CD4-positive, alpha-beta T cell treated with Interferon alpha-2 for 1 hour (primary cell): ENCODE results near the gene GNG2.

Experiments
- DNase-seq, 2 donors: peaks; one replicate each; pipeline ENCODE4 v3.0.0-alpha.2; 2020 to 2022

GNG2 gene

DNA sequence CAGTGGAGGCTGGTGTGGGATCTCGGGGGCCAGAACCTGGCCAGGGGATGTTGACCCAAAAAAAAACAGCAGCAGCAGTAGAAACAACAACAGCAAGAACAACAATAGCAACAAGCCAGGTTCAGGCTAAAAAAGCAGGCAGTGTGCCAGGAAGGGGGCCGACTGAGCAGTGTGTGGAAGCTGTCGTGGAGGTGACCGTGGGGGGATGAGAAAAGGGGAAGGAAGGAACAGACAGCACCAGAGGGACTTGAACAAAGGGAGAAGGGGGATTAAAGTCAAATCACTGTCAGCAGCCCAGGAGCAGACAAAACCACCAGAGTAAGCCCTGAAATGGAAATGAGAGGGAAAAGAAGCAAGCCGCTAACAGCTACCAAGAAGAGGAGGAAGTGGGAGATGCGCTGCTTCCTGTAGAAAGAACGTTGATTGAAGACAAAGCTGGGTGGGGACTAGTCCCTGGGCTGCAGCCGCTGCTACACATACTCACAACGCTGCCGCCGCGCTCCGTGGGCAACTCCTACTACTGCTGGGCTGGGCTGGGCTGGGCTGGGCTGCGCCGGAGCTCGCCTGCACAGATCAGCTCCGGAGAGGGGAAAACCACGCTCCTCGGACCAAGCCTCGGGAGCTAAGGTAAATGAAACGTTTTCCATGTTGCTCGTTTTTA is at the start of gene GNG2:
TSS of gene GNG2 (plus strand) at position 449 of the 661 bp plus-strand sequence. CDS start 90,067 bp downstream, outside the sequence.
- DNase-seq = peak; percentile 86 to 90

DNA sequence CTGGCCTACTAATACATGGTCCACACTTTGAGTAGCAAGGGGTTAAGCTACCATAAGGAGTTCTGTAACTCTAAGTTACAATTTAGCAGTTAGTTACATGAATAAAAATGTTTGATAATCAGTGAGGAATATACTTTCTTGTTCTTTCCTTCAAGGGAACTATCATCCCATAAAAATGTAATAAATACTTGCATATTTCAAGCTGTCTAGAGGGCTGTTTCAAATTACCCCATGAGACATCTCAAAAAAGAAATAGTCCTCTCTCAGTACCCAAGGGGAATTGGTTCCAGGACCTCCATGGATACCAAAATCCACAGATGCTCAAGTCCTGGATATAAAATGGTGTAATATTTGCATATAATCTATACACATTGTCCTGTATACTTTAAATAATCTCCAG is 48.7 kb upstream of the GNG2 start:
- no peak for DNase-seq

DNA sequence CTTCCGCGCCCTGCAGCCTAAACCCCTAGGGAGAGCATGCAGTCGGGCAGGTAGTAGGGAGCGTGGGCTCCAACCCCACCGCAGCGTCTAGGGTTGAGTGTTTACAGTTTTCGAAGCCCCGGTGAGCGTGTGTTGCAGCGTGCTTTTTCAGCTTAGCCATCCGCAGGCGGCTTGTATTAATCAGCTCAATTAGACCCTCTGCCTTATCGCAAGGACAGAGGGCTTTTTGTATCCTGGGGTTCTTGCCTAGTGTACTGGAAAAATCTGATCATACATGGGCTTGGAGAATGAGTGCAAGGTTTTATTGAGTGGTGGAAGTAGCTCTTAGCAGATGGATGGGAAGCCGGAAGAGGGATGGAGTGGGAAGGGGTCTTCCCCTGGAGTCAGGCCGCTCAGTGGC is 44.4 kb upstream of the GNG2 start:
- no peak for DNase-seq

DNA sequence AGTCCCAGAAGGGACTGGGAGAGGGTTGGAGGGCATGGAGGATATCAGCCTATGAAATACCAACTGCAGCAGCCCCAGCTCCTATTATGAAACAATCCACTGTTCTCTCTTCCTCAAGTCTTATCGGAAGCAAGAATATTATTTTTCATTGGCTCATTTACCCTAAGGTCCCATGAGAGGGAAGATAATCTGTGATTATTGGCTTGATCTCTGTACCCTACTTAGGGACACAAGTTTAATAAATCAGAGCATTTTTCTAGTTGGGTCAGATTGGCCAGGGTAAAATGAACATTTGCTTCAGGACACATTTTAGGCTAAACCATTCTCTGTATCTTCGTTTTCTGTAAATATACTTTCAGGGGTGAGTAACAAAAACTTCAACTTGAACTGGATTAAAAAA is 43.1 kb upstream of the GNG2 start:
- DNase-seq = no peak

DNA sequence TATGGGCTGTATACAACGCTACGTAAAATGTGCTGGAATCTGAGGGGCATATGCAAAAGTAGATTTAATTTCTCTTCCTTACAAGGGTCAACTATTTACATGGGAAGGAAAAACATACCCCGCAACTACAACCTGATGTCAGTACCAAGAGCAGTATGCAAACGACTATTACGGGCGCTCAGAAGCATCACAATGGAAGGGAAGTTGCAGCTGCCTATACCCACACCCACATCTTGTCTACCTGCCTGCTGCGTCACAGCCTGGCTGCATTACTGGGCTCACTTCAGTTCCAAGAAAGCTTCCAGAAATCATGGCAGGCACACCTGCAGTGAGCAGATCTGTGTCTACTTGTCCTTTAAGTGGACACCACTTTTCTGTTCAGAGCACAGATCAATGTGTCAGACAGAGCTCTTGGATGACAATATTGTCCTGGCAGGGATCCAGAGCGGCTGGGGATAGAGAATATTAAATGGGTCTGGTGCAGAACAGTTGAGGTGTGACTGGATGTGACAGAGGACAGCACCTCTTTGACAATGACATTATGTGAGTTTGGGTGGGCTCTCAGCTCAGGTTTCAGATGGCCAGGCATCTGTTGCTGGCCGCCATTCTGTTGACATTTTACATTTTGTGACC is 41.5 kb upstream of the GNG2 start:
- no peak for DNase-seq

- DNase-seq = no peak
Measured at GRCh38 chr14:51821822-51822221, 38.6 kb upstream of the GNG2 start.

- DNase-seq = no peak
Measured at GRCh38 chr14:51822499-51822898, 37.9 kb upstream of the GNG2 start.

- DNase-seq = no peak
Measured at GRCh38 chr14:51823706-51824105, 36.7 kb upstream of the GNG2 start.

- no peak for DNase-seq
Measured at GRCh38 chr14:51824191-51824590, 36.2 kb upstream of the GNG2 start.

- DNase-seq = no peak
Measured at GRCh38 chr14:51825926-51826325, 34.5 kb upstream of the GNG2 start.

DNA sequence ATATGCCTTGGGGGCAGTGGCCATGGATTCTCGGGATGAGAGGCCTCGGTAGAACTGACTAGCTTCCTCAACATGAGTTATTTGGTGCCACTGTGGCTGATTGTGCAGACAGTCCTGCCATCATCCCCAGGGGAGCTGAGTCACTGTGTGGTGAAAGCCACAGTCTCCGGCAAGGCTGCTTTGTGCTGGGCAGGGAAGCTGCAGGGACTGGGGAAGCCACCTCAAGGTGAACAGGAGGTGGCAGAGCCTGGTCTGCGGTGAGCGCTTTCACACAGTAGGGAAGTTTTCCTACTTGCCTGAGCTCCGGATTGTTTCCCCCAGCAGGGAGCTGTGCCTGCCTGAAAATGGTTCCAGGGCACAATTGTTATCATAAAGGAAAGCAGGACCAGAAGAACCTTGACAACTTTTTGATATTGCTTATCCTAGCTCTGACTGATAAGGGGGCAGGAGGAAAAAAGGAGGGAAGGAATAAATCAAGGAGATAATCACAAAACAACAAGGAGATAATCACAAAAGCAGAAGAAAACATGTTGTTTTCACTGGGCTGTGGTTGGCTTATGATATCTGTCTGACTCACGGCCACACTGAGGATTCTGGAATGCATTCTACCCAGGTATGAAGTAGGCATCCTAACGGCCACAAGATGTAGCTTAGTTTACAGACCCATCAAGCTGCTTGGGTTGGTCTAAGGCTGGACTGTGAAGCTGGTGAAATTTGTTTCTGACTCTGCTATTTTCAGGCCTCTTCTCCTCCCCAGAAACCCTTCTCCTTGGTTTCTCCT is 32.2 kb upstream of the GNG2 start:
- DNase-seq = peak; percentile 54 to 66

GRCh38 chr14:51834240-51834639 is 26.2 kb upstream of the GNG2 start:
- DNase-seq = no peak

DNA sequence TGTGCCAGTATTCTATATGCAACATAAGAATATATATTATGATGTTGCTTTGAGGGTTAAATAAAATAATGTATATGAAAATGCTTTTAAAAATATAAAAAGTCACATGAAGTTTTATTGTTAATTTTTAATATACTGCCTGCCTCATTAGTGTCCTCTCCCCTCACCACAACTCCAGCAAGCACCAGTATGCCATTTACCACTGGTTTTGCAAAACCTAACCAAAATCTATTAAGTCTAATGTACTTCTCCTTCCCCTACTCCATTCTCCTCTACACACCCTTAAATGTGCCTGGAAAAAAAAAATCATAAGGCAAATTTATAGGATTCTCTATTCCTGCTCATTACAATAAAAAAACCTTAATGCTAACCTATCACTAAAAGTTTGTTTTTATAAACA is 24.0 kb upstream of the GNG2 start:
- no peak for DNase-seq

DNA sequence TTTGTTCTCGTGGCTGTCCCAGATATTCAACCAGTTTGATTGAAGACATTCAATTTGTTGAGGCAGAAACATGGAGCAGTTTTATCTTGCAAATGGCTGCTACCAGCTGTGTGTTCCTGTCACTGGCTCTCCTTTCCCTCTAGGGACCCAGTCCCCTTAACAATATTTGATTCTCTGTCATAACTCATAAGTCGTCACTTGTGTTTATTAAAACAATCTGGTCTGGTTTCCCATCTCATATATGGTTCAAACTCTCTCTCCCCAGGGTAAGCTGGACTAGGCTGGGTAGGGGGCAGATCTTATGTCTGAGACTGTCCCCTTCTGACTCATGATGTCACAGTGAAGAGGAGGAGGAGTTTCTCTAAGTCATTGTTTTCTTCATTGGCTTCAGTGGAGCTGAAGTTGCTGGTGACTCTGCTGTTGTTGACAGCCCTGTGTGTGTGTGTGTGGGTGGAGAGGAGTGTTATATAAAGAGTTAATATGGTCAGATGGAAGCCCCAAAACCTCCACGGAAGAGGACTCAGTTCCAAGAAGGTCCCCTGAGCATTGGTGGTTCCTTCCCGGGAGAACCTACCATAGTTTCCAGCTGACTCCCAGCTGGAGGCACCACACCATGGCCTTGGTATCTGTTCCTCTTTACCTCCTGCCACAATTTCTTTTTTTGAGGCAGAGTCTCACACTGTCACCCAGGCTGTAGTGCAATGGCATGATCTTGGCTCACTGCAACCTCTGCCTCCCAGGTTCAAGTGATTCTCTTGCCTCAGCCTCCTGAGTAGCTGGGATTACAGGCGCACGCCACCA is 16.1 kb upstream of the GNG2 start:
- DNase-seq = peak in 1 of 2 donors; percentile 62

- no peak for DNase-seq
Measured at GRCh38 chr14:51845811-51846210, 14.6 kb upstream of the GNG2 start.

- peak; percentile 96 for DNase-seq
Measured at GRCh38 chr14:51846631-51847488, 13.6 kb upstream of the GNG2 start.

- DNase-seq = no peak
Measured at GRCh38 chr14:51847489-51847796, 13.0 kb upstream of the GNG2 start.

- peak in 1 of 2 donors; percentile 40 for DNase-seq
Measured at GRCh38 chr14:51848120-51848519, 12.3 kb upstream of the GNG2 start.

GRCh38 chr14:51849097-51849496 is 11.3 kb upstream of the GNG2 start:
- DNase-seq = peak; percentile 27 to 51

DNA sequence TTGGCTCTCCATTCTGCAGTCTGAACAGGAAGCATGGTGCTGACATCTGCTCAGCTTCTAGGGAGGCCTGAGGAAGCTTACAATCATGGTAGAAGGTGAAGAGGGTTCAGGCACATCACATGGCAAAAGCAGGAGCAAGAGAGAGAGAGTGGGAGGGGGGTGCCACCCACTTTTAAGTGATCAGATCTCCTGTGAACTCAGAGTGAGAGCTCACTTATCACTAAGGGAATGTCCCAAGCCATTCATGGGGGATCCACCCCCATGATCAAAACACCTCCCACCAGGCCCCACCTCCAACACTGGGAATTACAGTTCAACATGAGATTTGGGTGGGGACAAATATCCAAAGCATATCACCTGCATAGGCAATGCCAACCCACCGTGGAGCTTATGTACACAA is 9.8 kb upstream of the GNG2 start:
- DNase-seq = no peak

DNA sequence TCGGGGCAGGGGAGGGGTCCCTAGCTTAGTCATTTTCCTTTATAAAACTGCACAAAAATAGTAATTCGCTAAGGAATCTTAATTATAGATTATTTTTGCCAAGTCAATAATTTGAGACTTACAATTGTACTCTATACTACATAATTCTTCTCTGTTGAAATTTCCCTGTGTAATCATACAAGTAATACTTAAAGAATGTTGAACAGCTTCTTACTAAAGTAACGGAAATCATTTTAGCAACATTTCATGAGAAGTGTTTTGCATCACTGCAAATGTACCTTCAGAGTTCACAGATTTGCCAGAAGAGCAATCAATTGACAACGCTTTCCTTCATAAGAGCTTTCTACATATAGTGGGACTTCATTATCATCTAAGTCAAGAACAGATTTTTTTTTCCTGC is 7.9 kb upstream of the GNG2 start:
- DNase-seq = no peak

DNA sequence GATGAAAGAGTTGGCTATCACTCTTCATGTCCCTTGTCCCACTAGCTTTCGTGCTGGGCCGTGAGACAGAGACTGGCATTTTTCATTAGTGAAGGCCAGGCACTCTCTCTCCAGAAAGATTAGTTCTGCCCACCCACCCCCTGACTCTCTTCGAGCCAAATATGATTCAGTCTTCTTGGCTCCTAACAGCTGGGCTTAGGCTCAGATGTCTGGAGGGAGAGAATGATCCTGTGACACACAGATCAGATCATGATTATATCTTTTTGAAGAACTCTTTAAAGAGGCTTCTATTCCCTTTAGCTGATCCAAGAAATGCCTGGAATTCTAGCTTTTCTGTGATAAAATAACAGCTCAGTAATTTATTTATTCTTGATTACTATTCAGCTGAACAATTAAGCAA is 5.2 kb upstream of the GNG2 start:
- DNase-seq = no peak
